Panc1 (cell line): ENCODE results near the gene SUPT20HL2. TPM values are rescaled to one million over a fixed set of nuclear protein-coding genes. Genes with fewer than 3 reads are reported as not detected.

ENCODE experiments used
- ATAC-seq: fragments of 200-7000 bp; cut with Tn5 transposase; 2 replicates; pipeline ENCODE4 v1.9.1; 2020; ENCODE audit warnings: mild to moderate bottlenecking, moderate library complexity
- BruUV-seq: library from RNA; stranded (reverse); fragments of 400-500 nt; replicated peaks from 2 replicates; lab custom pipeline; 2021; lab: Mats Ljungman, UMichigan
- CTCF ChIA-PET: fragments of 300-600 bp; sonication (Branson Sonifier 250); formaldehyde crosslinking; loops from one replicate; lab custom pipeline; 2022; ENCODE audit warnings: antibody characterized with exemption; lab: Charles Lee
- POLR2A ChIA-PET: fragments of 300-600 bp; sonication (Branson Sonifier 250); formaldehyde crosslinking; loops from one replicate; lab custom pipeline; 2022; ENCODE audit warnings: antibody characterized with exemption; lab: Charles Lee
- DNase-seq: peaks from one replicate; pipeline ENCODE4 v3.0.0-alpha.2; 2010; ENCODE audit warnings: low read depth, low spot score
- H3K27ac ChIP-seq: 2 replicates; pipeline ENCODE4 v1.5.1; 2011; ENCODE audit warnings: mild to moderate bottlenecking, low read length, inconsistent platforms
- H3K27me3 ChIP-seq: fragments of 200-500 bp; sonication (Bioruptor generic); 2 replicates; pipeline ENCODE4 v1.6.0; 2014; ENCODE audit warnings: low read length, inconsistent platforms; ENCODE audit not compliant: control insufficient read depth, insufficient read depth
- H3K36me3 ChIP-seq: fragments of 200-500 bp; sonication (Bioruptor generic); 2 replicates; pipeline ENCODE4 v1.5.1; 2014; ENCODE audit warnings: inconsistent platforms, mild to moderate bottlenecking, low read length, moderate library complexity; ENCODE audit not compliant: control insufficient read depth, insufficient read depth
- H3K4me1 ChIP-seq: 2 replicates; pipeline ENCODE4 v1.5.1; 2011; ENCODE audit warnings: inconsistent platforms, mild to moderate bottlenecking, low read length, moderate library complexity; ENCODE audit not compliant: control insufficient read depth, insufficient read depth
- H3K4me3 ChIP-seq, 2 experiments: 2 replicates each; pipeline ENCODE4 v1.5.1; 2011 to 2012; ENCODE audit warnings: low read depth in 2 of 2, low read length in 2 of 2, mild to moderate bottlenecking in 2 of 2, inconsistent platforms in 1 of 2, moderate library complexity in 1 of 2
- H3K9me3 ChIP-seq: fragments of 200-500 bp; sonication (Bioruptor generic); 2 replicates; pipeline ENCODE4 v1.5.1; 2014; ENCODE audit warnings: low read depth, mild to moderate bottlenecking, inconsistent platforms, low read length, moderate library complexity; ENCODE audit not compliant: control insufficient read depth, insufficient read depth
- CTCF ChIP-seq: fragments of 450-650 bp; IDR thresholded peaks from 2 replicates; pipeline ENCODE4 v1.5.1; 2017; ENCODE audit warnings: mild to moderate bottlenecking
- POLR2AphosphoS5 ChIP-seq: IDR thresholded peaks from 2 replicates; pipeline ENCODE4 v1.6.1; 2012; ENCODE audit warnings: mild to moderate bottlenecking, low read depth, low read length, moderate library complexity
- SIN3A ChIP-seq: IDR thresholded peaks from 2 replicates; pipeline ENCODE4 v1.6.1; 2012; ENCODE audit warnings: low read depth, mild to moderate bottlenecking, low read length, moderate library complexity, borderline replicate concordance; ENCODE audit not compliant: insufficient read depth
- TCF7L2 ChIP-seq: IDR thresholded peaks from 2 replicates; pipeline ENCODE4 v1.6.1; 2011; ENCODE audit warnings: mild to moderate bottlenecking, low read depth, low read length, inconsistent platforms
- in situ Hi-C: cut with HindIII; loops from 2 replicates; pipeline ENCODE4 v1.10.0; 2016; ENCODE audit warnings: low sequenced_read_pairs, low pct_unique_long_range_greater_than_20kb
- intact Hi-C: fragments of 100-400 bp; cut with micrococcal nuclease; formaldehyde crosslinking; loops from one replicate; pipeline ENCODE4 v1.10.0; 2022; ENCODE audit not compliant: unreplicated experiment
- total RNA-seq: library from RNA; stranded (reverse); gene quantifications from one replicate; pipeline ENCODE4 v1.2.1, GENCODE V29; 2021; ENCODE audit not compliant: unreplicated experiment
- TF ChIP-seq, protein P1 (sequence below), 2 experiments: IDR thresholded peaks; 2 replicates each; pipeline ENCODE4 v1.6.1; 2011 to 2012; ENCODE audit warnings: low read depth in 2 of 2, control low read depth in 1 of 2, low read length in 1 of 2, mild to moderate bottlenecking in 1 of 2, moderate library complexity in 1 of 2; ENCODE audit not compliant: insufficient read depth in 1 of 2

Gene SUPT20HL2
- total RNA-seq, 1 experiment from 2014 or later, result not detected

DNA sequence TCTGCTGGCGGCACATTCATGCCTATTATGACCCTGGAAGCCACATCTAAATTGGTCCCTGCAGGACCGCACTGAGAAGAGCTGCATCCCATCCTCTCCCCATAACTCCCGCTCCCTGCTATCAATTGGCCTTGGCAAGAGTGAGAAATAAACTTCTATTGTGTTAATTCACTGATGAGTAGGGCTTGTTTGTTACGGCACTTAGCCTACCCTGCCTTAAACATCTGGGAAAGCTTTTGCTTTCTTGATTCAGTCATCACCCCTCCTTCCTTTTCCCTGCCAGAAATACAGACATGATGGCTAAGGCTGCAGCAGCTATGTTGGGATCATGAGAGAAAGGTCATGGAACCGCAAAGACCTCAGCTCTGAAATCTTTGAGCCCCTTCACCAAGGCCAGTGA, 36.5 kb downstream of the SUPT20HL2 start:
- Histone ChIP-seq H3K27me3 (no peaks in the 10 kb centered on the region), H3K4me3 (no peak overlapping the region), H3K27ac (no peak overlapping the region), H3K4me1 (no peaks in the 10 kb centered on the region), H3K9me3 (no peaks in the 10 kb centered on the region), H3K36me3 (no peaks in the 10 kb centered on the region)
- TF ChIP-seq SIN3A, result no peak
- TF ChIP-seq POLR2AphosphoS5, result no peak
- TF ChIP-seq, protein P1, sequence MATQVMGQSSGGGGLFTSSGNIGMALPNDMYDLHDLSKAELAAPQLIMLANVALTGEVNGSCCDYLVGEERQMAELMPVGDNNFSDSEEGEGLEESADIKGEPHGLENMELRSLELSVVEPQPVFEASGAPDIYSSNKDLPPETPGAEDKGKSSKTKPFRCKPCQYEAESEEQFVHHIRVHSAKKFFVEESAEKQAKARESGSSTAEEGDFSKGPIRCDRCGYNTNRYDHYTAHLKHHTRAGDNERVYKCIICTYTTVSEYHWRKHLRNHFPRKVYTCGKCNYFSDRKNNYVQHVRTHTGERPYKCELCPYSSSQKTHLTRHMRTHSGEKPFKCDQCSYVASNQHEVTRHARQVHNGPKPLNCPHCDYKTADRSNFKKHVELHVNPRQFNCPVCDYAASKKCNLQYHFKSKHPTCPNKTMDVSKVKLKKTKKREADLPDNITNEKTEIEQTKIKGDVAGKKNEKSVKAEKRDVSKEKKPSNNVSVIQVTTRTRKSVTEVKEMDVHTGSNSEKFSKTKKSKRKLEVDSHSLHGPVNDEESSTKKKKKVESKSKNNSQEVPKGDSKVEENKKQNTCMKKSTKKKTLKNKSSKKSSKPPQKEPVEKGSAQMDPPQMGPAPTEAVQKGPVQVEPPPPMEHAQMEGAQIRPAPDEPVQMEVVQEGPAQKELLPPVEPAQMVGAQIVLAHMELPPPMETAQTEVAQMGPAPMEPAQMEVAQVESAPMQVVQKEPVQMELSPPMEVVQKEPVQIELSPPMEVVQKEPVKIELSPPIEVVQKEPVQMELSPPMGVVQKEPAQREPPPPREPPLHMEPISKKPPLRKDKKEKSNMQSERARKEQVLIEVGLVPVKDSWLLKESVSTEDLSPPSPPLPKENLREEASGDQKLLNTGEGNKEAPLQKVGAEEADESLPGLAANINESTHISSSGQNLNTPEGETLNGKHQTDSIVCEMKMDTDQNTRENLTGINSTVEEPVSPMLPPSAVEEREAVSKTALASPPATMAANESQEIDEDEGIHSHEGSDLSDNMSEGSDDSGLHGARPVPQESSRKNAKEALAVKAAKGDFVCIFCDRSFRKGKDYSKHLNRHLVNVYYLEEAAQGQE (IDR thresholded peaks at IDR 0.05; ENCODE audit: insufficient read depth in 1 of 2, low read depth in 2 of 2, low read length in 1 of 2), result no peak
- no peak for TF ChIP-seq TCF7L2
- TF ChIP-seq CTCF, result no peak
- ChIA-PET CTCF (no interaction called here), POLR2A (no interaction called here)
- no TSS peak for BruUV-seq
- DNase-seq (no peak), ATAC-seq (no peak)
- intact Hi-C loops (no loop called here), in situ Hi-C loops (no loop called here)

DNA sequence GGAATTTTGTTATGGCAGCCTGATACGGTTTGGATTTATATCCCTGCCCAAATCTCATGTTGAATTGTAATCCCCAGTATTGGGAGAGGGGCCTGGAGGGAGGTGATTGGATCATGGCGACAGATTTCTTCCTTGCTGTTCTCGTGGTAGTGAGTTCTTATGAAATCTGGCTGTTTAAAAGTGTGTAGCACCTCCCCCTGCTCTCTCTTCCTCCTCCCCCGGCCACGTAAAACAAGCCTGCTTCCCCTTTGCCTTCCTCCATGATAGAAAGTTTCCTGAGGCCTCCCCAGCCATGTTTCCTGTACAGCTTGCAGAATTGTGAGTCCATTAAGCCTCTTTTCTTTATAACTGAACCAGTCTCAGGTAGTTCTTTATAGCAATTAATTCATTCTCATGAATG, 37.9 kb downstream of the SUPT20HL2 start:
- Histone ChIP-seq H3K9me3 (no peaks in the 10 kb centered on the region), H3K4me3 (no peak overlapping the region), H3K4me1 (no peaks in the 10 kb centered on the region), H3K27ac (no peak overlapping the region), H3K27me3 (no peaks in the 10 kb centered on the region), H3K36me3 (no peaks in the 10 kb centered on the region)
- ChIA-PET POLR2A (no interaction called here), CTCF (no interaction called here)
- no peak for ATAC-seq
- no peak for TF ChIP-seq TCF7L2
- TF ChIP-seq, protein P1 (IDR thresholded peaks at IDR 0.05; ENCODE audit: insufficient read depth in 1 of 2, low read depth in 2 of 2, low read length in 1 of 2), result no peak
- no peak for TF ChIP-seq POLR2AphosphoS5
- TF ChIP-seq CTCF, result no peak
- TF ChIP-seq SIN3A, result no peak
- DNase-seq, result no peak
- in situ Hi-C loops, result no loop called here
- intact Hi-C loops, result no loop called here
- no TSS peak for BruUV-seq
